ENCODE data around the gene WDFY3.

GRCh38 chr4:84994280-84994679 is 27.8 kb upstream of the WDFY3 start:
- TF ChIP-seq, protein P1, sequence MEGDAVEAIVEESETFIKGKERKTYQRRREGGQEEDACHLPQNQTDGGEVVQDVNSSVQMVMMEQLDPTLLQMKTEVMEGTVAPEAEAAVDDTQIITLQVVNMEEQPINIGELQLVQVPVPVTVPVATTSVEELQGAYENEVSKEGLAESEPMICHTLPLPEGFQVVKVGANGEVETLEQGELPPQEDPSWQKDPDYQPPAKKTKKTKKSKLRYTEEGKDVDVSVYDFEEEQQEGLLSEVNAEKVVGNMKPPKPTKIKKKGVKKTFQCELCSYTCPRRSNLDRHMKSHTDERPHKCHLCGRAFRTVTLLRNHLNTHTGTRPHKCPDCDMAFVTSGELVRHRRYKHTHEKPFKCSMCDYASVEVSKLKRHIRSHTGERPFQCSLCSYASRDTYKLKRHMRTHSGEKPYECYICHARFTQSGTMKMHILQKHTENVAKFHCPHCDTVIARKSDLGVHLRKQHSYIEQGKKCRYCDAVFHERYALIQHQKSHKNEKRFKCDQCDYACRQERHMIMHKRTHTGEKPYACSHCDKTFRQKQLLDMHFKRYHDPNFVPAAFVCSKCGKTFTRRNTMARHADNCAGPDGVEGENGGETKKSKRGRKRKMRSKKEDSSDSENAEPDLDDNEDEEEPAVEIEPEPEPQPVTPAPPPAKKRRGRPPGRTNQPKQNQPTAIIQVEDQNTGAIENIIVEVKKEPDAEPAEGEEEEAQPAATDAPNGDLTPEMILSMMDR (IDR thresholded peaks at IDR 0.05): no peak
- TF ChIP-seq EZH2 (IDR thresholded peaks at IDR 0.05) (no peak), EZH2phosphoT487 (IDR thresholded peaks at IDR 0.05) (no peak)
